HEK293 (cell line): ENCODE results near the gene SLC7A6.

Source experiments
- BCL6B ChIP-seq: fragments of 450-650 bp; formaldehyde crosslinking; IDR thresholded peaks from 2 replicates; pipeline ENCODE4 v1.5.1; 2017; ENCODE audit warnings: missing biosample characterization, missing genetic modification characterization
- MZF1 ChIP-seq: fragments of 450-650 bp; formaldehyde crosslinking; IDR thresholded peaks from 2 replicates; pipeline ENCODE4 v1.5.1; 2017; ENCODE audit warnings: missing biosample characterization, missing genetic modification characterization, borderline replicate concordance
- YY1 ChIP-seq: fragments of 450-650 bp; formaldehyde crosslinking; IDR thresholded peaks from 2 replicates; pipeline ENCODE4 v1.5.1; 2018; ENCODE audit warnings: missing biosample characterization, missing genetic modification characterization
- ZNF140 ChIP-seq: fragments of 450-650 bp; formaldehyde crosslinking; IDR thresholded peaks from 2 replicates; pipeline ENCODE4 v1.5.1; 2016; ENCODE audit warnings: missing biosample characterization, missing genetic modification characterization
- ZNF23 ChIP-seq: fragments of 450-650 bp; formaldehyde crosslinking; IDR thresholded peaks from 2 replicates; pipeline ENCODE4 v1.5.1; 2016; ENCODE audit warnings: missing biosample characterization, missing genetic modification characterization, borderline replicate concordance
- ZNF280D ChIP-seq: fragments of 450-650 bp; formaldehyde crosslinking; IDR thresholded peaks from 2 replicates; pipeline ENCODE4 v1.5.1; 2016; ENCODE audit warnings: missing biosample characterization, missing genetic modification characterization
- ZNF658 ChIP-seq: fragments of 450-650 bp; formaldehyde crosslinking; IDR thresholded peaks from 2 replicates; pipeline ENCODE4; 2016; ENCODE audit warnings: missing biosample characterization, missing genetic modification characterization
- ZSCAN18 ChIP-seq: fragments of 450-650 bp; formaldehyde crosslinking; IDR thresholded peaks from 2 replicates; pipeline ENCODE4 v1.5.1; 2016; ENCODE audit warnings: missing biosample characterization, missing genetic modification characterization
- TF ChIP-seq, protein P1 (sequence below): sonication (generic); formaldehyde crosslinking; IDR thresholded peaks from 2 replicates; pipeline ENCODE4 v1.8.1; 2022; ENCODE audit warnings: mild to moderate bottlenecking, moderate library complexity, missing genetic modification reagents

- no peak for TF ChIP-seq YY1 (tag by site-specific recombination)
- no peak for TF ChIP-seq BCL6B
- no peak for TF ChIP-seq ZNF23 (tag by site-specific recombination)
- TF ChIP-seq ZNF658 (tag by site-specific recombination) = no peak
- TF ChIP-seq, protein P1, sequence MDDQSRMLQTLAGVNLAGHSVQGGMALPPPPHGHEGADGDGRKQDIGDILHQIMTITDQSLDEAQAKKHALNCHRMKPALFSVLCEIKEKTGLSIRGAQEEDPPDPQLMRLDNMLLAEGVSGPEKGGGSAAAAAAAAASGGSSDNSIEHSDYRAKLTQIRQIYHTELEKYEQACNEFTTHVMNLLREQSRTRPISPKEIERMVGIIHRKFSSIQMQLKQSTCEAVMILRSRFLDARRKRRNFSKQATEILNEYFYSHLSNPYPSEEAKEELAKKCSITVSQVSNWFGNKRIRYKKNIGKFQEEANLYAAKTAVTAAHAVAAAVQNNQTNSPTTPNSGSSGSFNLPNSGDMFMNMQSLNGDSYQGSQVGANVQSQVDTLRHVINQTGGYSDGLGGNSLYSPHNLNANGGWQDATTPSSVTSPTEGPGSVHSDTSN (CRISPR knock-in tag) = no peak
- no peak for TF ChIP-seq ZNF280D
- no peak for TF ChIP-seq ZNF140 (tag by site-specific recombination)
- TF ChIP-seq MZF1 (tag by site-specific recombination) = no peak
- no peak for TF ChIP-seq ZSCAN18 (tag by site-specific recombination)
Measured at GRCh38 chr16:68250951-68251350, 13.4 kb upstream of the SLC7A6 start.
